Ectodermal cell (in vitro differentiated cells): ENCODE measurements around the gene KPNA4.

Experiments
- H3K27ac ChIP-seq: 2 replicates; pipeline ENCODE4 v1.7.0; 2013; ENCODE audit warnings: mild to moderate bottlenecking, low read depth, low read length; ENCODE audit not compliant: insufficient read depth, poor library complexity, severe bottlenecking
- H3K27me3 ChIP-seq: 2 replicates; pipeline ENCODE4 v1.7.0; 2013; ENCODE audit warnings: mild to moderate bottlenecking, low read length; ENCODE audit not compliant: insufficient read depth, control insufficient read depth, poor library complexity, severe bottlenecking
- H3K36me3 ChIP-seq: one replicate; pipeline ENCODE4 v1.7.0; 2013; ENCODE audit warnings: low read length; ENCODE audit not compliant: control insufficient read depth, insufficient read depth
- H3K4me1 ChIP-seq: one replicate; pipeline ENCODE4 v1.7.0; 2013; ENCODE audit warnings: low read length; ENCODE audit not compliant: control insufficient read depth, insufficient read depth
- H3K4me3 ChIP-seq: 2 replicates; pipeline ENCODE4 v1.7.0; 2013; ENCODE audit warnings: low read depth, low read length, control low read depth; ENCODE audit not compliant: insufficient read depth
- H3K9me3 ChIP-seq: 2 replicates; pipeline ENCODE4 v1.7.0; 2013; ENCODE audit warnings: mild to moderate bottlenecking, low read length, moderate library complexity; ENCODE audit not compliant: control insufficient read depth
- WGBS, 2 experiments: methylation state at CpG; one replicate each; pipeline ENCODE4 v1.1.7; 2013; ENCODE audit warnings: missing lambda C conversion rate in 2 of 2; 5-methylcytosine and 5-hydroxymethylcytosine counted together

The KPNA4 gene

GRCh38 chr3:160501325-160501724 is 64.0 kb downstream of the KPNA4 start:
- Histone ChIP-seq H3K4me3 (no peak overlapping the region), H3K4me1 (no peaks in the 10 kb centered on the region), H3K27ac (no peak overlapping the region), H3K27me3 (no peaks in the 10 kb centered on the region), H3K9me3 (no peaks in the 10 kb centered on the region), H3K36me3 (peaks cover 13% of the 10 kb centered on the region)
- 94 to 95% methylated on average over 3 of the region's 3 CpGs for whole genome bisulfite sequencing, 2 experiments

GRCh38 chr3:160498202-160498601 is 67.2 kb downstream of the KPNA4 start:
- peak overlapping the region; percentile 13 for H3K27ac ChIP-seq
- H3K9me3 ChIP-seq = no peaks in the 10 kb centered on the region
- peaks cover 9% of the 10 kb centered on the region for H3K36me3 ChIP-seq
- 100% methylated on average over 1 of the region's 1 CpG for WGBS, 2 experiments
- H3K4me3 ChIP-seq = no peak overlapping the region
- no peaks in the 10 kb centered on the region for H3K4me1 ChIP-seq
- no peaks in the 10 kb centered on the region for H3K27me3 ChIP-seq

- Histone ChIP-seq H3K27me3 (no peaks in the 10 kb centered on the region), H3K36me3 (no peaks in the 10 kb centered on the region), H3K9me3 (no peaks in the 10 kb centered on the region), H3K27ac (no peak overlapping the region), H3K4me1 (no peaks in the 10 kb centered on the region), H3K4me3 (no peak overlapping the region)
Observed at GRCh38 chr3:160490166-160490565, 75.2 kb downstream of the KPNA4 start.

- Histone ChIP-seq H3K27me3 (no peaks in the 10 kb centered on the region), H3K36me3 (no peaks in the 10 kb centered on the region), H3K4me3 (no peak overlapping the region), H3K9me3 (no peaks in the 10 kb centered on the region), H3K27ac (no peak overlapping the region), H3K4me1 (no peaks in the 10 kb centered on the region)
- WGBS, 2 experiments = no CpG with 5 or more reads among the region's 2 CpGs
Observed at GRCh38 chr3:160486459-160486869, 78.9 kb downstream of the KPNA4 start.

- Histone ChIP-seq H3K27me3 (no peaks in the 10 kb centered on the region), H3K9me3 (no peaks in the 10 kb centered on the region)
- 82 to 88% methylated on average over 3 of the region's 3 CpGs for WGBS, 2 experiments
Observed at GRCh38 chr3:160482796-160483195, 82.6 kb downstream of the KPNA4 start.

GRCh38 chr3:160481856-160482255 is 83.5 kb downstream of the KPNA4 start:
- no peaks in the 10 kb centered on the region for H3K36me3 ChIP-seq
- WGBS, 2 experiments = 94% methylated on average over 6 of the region's 6 CpGs
- no peaks in the 10 kb centered on the region for H3K9me3 ChIP-seq

More at GRCh38 chr3:160482796-160483195, 82.6 kb downstream of the KPNA4 start:
- Histone ChIP-seq H3K36me3 (no peaks in the 10 kb centered on the region), H3K4me3 (no peak overlapping the region), H3K27ac (no peak overlapping the region), H3K4me1 (no peaks in the 10 kb centered on the region)

GRCh38 chr3:160480931-160481330 is 84.4 kb downstream of the KPNA4 start:
- Histone ChIP-seq H3K27me3 (no peaks in the 10 kb centered on the region), H3K36me3 (no peaks in the 10 kb centered on the region), H3K9me3 (no peaks in the 10 kb centered on the region), H3K4me1 (no peaks in the 10 kb centered on the region), H3K4me3 (no peak overlapping the region), H3K27ac (no peak overlapping the region)
- WGBS, 2 experiments = 94 to 96% methylated on average over 5 of the region's 5 CpGs

More at GRCh38 chr3:160481856-160482255, 83.5 kb downstream of the KPNA4 start:
- no peak overlapping the region for H3K4me3 ChIP-seq
- H3K4me1 ChIP-seq = no peaks in the 10 kb centered on the region
- no peak overlapping the region for H3K27ac ChIP-seq
- H3K27me3 ChIP-seq = no peaks in the 10 kb centered on the region

GRCh38 chr3:160479376-160479775 is 86.0 kb downstream of the KPNA4 start:
- H3K27ac ChIP-seq = no peak overlapping the region
- H3K4me3 ChIP-seq = no peak overlapping the region
- no peaks in the 10 kb centered on the region for H3K36me3 ChIP-seq
- no peaks in the 10 kb centered on the region for H3K27me3 ChIP-seq
- no peaks in the 10 kb centered on the region for H3K4me1 ChIP-seq
- WGBS, 2 experiments = 93 to 94% methylated on average over 10 of the region's 10 CpGs
- no peaks in the 10 kb centered on the region for H3K9me3 ChIP-seq

- Histone ChIP-seq H3K27ac (no peak overlapping the region), H3K4me1 (no peaks in the 10 kb centered on the region), H3K36me3 (no peaks in the 10 kb centered on the region), H3K9me3 (no peaks in the 10 kb centered on the region), H3K27me3 (no peaks in the 10 kb centered on the region), H3K4me3 (no peak overlapping the region)
- WGBS, 2 experiments = 96 to 97% methylated on average over 5 of the region's 5 CpGs
Observed at GRCh38 chr3:160478338-160478737, 87.0 kb downstream of the KPNA4 start.

GRCh38 chr3:160477750-160478149 is 87.6 kb downstream of the KPNA4 start:
- H3K27ac ChIP-seq = no peak overlapping the region
- H3K9me3 ChIP-seq = no peaks in the 10 kb centered on the region
- no peaks in the 10 kb centered on the region for H3K4me1 ChIP-seq
- no peak overlapping the region for H3K4me3 ChIP-seq
- H3K27me3 ChIP-seq = no peaks in the 10 kb centered on the region
- no peaks in the 10 kb centered on the region for H3K36me3 ChIP-seq
- 89 to 92% methylated on average over 5 of the region's 5 CpGs for WGBS, 2 experiments

- H3K27ac ChIP-seq = no peak overlapping the region
- WGBS, 2 experiments = 96 to 100% methylated on average over 1 to 2 of the region's 2 CpGs
- no peaks in the 10 kb centered on the region for H3K9me3 ChIP-seq
- H3K4me3 ChIP-seq = no peak overlapping the region
- H3K4me1 ChIP-seq = no peaks in the 10 kb centered on the region
- no peaks in the 10 kb centered on the region for H3K36me3 ChIP-seq
- H3K27me3 ChIP-seq = no peaks in the 10 kb centered on the region
Observed at GRCh38 chr3:160475884-160476283, 89.5 kb downstream of the KPNA4 start.
